ENCODE results near the gene TTC27.

GRCh38 chr2:32683520-32684086, 55.8 kb downstream of the TTC27 start:
- TF ChIP-seq CTCF (conservative IDR thresholded peaks at IDR 0.05 in 1 of 2, IDR thresholded peaks at IDR 0.05 in 1 of 2; ENCODE audit: extremely low read depth in 1 of 2, insufficient read depth in 1 of 2, low read depth in 1 of 2, low read length in 2 of 2) (no peak), EZH2 (IDR thresholded peaks at IDR 0.05; ENCODE audit: borderline replicate concordance, low read length) (no peak)
